ENCODE measurements around the gene DNM2.

DNA sequence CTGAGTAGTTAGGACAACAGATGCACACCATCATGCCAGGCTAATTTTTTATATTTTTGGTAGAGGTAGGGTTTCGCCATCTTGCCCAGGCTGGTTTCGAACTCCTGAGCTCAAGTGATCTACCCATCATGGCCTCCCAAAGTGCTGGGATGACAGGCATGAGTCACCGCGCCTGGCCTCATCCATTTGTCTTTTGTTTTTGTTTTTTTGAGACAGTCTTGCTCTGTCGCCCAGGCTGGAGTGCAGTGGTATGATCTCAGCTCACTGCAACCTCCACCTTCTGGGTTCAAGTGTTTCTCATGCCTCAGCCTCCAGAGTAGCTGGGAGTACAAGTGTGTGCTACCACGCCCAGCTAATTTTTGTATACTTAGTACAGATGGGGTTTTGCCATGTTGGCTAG is 57.0 kb downstream of the DNM2 start:
- TF ChIP-seq, protein P1, sequence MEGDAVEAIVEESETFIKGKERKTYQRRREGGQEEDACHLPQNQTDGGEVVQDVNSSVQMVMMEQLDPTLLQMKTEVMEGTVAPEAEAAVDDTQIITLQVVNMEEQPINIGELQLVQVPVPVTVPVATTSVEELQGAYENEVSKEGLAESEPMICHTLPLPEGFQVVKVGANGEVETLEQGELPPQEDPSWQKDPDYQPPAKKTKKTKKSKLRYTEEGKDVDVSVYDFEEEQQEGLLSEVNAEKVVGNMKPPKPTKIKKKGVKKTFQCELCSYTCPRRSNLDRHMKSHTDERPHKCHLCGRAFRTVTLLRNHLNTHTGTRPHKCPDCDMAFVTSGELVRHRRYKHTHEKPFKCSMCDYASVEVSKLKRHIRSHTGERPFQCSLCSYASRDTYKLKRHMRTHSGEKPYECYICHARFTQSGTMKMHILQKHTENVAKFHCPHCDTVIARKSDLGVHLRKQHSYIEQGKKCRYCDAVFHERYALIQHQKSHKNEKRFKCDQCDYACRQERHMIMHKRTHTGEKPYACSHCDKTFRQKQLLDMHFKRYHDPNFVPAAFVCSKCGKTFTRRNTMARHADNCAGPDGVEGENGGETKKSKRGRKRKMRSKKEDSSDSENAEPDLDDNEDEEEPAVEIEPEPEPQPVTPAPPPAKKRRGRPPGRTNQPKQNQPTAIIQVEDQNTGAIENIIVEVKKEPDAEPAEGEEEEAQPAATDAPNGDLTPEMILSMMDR (IDR thresholded peaks at IDR 0.05; ENCODE audit: low read depth, low read length, poor library complexity, severe bottlenecking) = no peak
- TF ChIP-seq EZH2phosphoT487 (IDR thresholded peaks at IDR 0.05; ENCODE audit: borderline replicate concordance, low read length) = no peak
